NCI-H1694 (cell line): ENCODE data around the gene RAE1.

ENCODE experiments used
- DNase-seq: peaks from one replicate; lab custom pipeline; 2025; lab: John Stamatoyannopoulos, UW

RAE1 gene

GRCh38 chr20:57388953-57389694 is 38.1 kb downstream of the RAE1 start:
- no peak for DNase-seq

- DNase-seq = no peak
Measured at GRCh38 chr20:57389695-57390603, 38.9 kb downstream of the RAE1 start.

- peak; percentile 24 for DNase-seq
Measured at GRCh38 chr20:57390604-57391438, 39.8 kb downstream of the RAE1 start, which contains the start of gene RBM38. Gene RBM38, plus strand, starts transcription at chr20:57391396. Its CDS starts 186 bp downstream, at chr20:57391582.

- no peak for DNase-seq
Measured at GRCh38 chr20:57391439-57392301, 40.6 kb downstream of the RAE1 start.

- DNase-seq = no peak
Measured at GRCh38 chr20:57392512-57393271, 41.6 kb downstream of the RAE1 start.

GRCh38 chr20:57393321-57394120 is 42.5 kb downstream of the RAE1 start:
- DNase-seq = no peak

- no peak for DNase-seq
Measured at GRCh38 chr20:57394121-57395082, 43.3 kb downstream of the RAE1 start.

GRCh38 chr20:57395111-57395966 is 44.3 kb downstream of the RAE1 start:
- no peak for DNase-seq

GRCh38 chr20:57396212-57396983 is 45.3 kb downstream of the RAE1 start:
- DNase-seq = no peak

GRCh38 chr20:57396984-57397692 is 46.1 kb downstream of the RAE1 start:
- no peak for DNase-seq

GRCh38 chr20:57397693-57398108 is 46.6 kb downstream of the RAE1 start:
- no peak for DNase-seq

GRCh38 chr20:57398231-57398821 is 47.3 kb downstream of the RAE1 start:
- DNase-seq = no peak

GRCh38 chr20:57398901-57399535 is 48.0 kb downstream of the RAE1 start:
- no peak for DNase-seq

GRCh38 chr20:57399587-57400155 is 48.6 kb downstream of the RAE1 start:
- DNase-seq = no peak
